Measurements from ENCODE around the gene FMN2. TPM values are rescaled to one million over a fixed set of nuclear protein-coding genes. Genes with fewer than 3 reads are reported as not detected.
"Not testable (repeated sequence)": the region's sequence is repeated elsewhere in the genome, so short reads cannot be mapped to it uniquely, and the experiment has no call there.

The FMN2 gene
- total RNA-seq, 1 donor = 34.5 TPM

DNA sequence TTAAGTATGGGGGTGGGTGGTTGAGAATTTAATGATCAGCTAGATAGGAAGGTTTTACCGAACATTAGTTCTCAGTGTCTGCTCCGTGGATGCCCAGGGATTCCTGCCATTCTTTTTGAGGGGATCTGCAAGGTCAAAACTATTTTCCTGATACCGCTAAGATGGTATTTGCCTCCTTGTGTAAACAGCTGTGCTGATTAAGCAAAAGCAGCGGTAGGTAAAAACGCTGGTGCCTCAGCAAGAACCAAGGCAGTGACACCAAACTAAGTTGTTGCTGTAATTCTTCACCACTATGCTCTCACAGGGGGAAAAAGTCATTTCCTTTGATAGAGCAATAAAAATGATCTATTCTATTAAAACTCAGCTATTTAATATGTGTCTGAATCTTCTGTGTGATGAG, 229.0 kb downstream of the FMN2 start:
- DNase-seq (ENCODE audit: low read depth) = no peak
- TF ChIP-seq, protein P1, sequence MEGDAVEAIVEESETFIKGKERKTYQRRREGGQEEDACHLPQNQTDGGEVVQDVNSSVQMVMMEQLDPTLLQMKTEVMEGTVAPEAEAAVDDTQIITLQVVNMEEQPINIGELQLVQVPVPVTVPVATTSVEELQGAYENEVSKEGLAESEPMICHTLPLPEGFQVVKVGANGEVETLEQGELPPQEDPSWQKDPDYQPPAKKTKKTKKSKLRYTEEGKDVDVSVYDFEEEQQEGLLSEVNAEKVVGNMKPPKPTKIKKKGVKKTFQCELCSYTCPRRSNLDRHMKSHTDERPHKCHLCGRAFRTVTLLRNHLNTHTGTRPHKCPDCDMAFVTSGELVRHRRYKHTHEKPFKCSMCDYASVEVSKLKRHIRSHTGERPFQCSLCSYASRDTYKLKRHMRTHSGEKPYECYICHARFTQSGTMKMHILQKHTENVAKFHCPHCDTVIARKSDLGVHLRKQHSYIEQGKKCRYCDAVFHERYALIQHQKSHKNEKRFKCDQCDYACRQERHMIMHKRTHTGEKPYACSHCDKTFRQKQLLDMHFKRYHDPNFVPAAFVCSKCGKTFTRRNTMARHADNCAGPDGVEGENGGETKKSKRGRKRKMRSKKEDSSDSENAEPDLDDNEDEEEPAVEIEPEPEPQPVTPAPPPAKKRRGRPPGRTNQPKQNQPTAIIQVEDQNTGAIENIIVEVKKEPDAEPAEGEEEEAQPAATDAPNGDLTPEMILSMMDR (IDR thresholded peaks at IDR 0.05; ENCODE audit: insufficient read depth, low read length) = no peak

DNA sequence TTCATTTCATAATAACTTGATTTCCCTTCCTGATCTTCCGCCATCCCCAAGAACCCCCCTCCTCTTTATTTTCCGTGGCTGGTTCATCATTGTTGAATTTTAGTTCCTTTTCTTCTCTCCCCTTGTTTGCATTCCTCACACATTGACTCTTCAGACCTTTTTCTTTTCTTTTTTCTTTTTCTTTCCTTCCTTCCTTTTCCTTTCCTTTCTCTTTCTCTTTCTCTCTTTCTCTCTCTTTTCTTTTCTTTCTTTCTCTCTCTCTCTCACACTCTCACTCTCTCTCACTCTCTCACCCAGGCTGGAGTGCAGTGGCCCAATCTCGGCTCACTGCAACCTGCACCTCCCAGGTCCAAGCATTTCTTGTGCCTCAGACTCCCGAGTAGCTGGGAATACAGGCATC, 231.3 kb downstream of the FMN2 start:
- TF ChIP-seq, protein P1 (IDR thresholded peaks at IDR 0.05; ENCODE audit: insufficient read depth, low read length) = no peak
- no peak overlapping the region for H3K4me3 ChIP-seq (ENCODE audit: low read depth, low read length)
- DNase-seq (ENCODE audit: low read depth) = no peak

More for the DNA sequence above, 229.0 kb downstream of the FMN2 start:
- no peak overlapping the region for H3K4me3 ChIP-seq (ENCODE audit: low read depth, low read length)

DNA sequence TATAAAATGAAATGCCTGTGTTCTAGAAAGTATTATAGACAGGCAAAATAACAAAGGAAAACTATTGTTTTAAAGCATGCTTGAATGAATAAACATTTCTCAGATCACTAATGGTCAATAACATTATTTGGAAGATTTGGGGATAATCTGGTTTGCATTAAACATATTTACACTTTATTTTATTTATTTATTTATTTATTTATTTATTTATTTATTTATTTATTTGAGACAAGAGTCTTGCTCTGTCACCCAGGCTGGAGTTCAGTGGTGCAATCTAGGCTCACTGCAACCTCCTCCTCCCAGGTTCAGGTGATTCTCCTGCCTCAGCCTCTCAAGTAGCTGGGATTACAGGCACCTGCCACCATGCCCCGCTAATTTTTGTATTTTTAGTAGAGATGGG, 236.7 kb downstream of the FMN2 start:
- not testable (repeated sequence) for DNase-seq (ENCODE audit: low read depth); H3K4me3 ChIP-seq (ENCODE audit: low read depth, low read length)

DNA sequence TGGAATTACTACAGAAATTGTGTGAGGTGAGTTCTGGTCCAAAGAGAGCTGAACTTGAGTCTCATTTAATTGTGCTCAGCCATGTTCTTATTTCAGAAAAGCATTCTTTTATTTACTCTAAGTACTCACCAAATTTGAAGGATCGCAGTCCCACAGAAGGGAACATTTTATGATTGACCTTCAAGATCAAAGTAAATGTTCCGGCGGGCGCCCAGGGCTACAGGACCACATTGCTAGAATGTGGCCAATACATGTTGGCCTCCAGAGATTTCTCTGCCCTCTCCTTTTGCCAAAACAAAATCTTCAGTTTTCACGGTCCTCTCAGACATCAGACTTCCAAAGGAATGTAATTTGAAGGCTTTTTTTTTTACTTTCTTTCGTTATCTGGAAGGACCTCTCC, 237.8 kb downstream of the FMN2 start:
- TF ChIP-seq, protein P1 (IDR thresholded peaks at IDR 0.05; ENCODE audit: insufficient read depth, low read length) = no peak
- DNase-seq (ENCODE audit: low read depth) = no peak
- no peak overlapping the region for H3K4me3 ChIP-seq (ENCODE audit: low read depth, low read length)

DNA sequence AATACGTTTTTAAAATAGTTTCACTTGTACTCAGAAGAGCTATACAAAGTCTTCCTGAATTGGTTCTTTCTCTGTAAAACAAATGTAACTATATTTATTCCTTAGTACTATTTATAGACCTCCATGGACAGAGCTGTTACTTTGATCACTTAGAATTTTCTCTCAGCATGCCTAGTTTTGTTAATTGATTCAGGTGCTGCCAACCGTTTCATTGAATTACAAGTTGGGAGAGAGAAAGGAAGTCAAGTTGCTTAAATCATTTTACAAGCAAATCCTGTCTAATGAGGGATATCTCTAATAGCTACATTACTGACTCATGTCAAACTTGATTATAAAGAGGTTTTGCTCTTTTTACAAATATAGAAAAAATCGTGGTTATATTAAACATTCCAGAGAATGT, 241.0 kb downstream of the FMN2 start:
- H3K4me3 ChIP-seq (ENCODE audit: low read depth, low read length) = no peak overlapping the region
- TF ChIP-seq, protein P1 (IDR thresholded peaks at IDR 0.05; ENCODE audit: insufficient read depth, low read length) = no peak
- no peak for DNase-seq (ENCODE audit: low read depth)

DNA sequence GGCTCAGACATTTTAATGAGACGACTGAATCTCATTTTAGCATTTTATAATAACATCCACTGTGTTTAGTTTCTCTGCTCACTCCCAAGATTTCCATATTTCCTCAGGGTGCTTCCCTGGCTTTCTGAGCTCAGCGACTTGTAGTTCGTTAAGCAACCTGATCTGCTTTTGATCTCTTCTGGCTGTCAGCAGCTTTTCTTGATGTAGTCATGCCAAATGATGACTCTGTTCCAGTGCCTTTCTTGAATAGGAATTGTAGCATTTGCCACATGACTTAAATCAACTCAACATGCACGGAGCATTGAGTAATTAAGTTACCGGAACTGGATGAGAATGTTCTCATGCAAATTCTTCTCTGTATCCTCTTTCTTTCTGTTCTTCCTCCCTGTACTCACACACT, 246.1 kb downstream of the FMN2 start:
- TF ChIP-seq, protein P1 (IDR thresholded peaks at IDR 0.05; ENCODE audit: insufficient read depth, low read length) = no peak
- H3K4me3 ChIP-seq (ENCODE audit: low read depth, low read length) = no peak overlapping the region
- peak; percentile 94 for DNase-seq (ENCODE audit: low read depth)

DNA sequence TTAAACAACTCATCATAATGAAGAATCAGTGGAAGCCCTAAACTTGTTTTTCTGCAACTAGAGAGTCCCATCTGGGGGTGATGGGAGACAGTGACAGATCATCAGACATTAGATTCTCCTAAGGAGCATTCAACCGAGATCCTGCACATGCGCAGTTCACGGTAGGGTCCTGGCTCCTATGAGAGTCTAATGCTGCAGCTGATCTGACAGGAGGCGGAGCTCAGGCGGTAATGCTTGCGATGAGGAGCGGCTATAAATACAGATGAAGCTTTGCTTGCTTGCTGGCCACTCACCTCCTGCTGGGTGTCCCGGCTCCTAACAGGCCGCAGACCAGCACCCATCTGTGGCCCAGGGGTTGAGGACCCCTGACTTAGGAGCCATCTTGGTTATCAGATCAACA, 247.2 kb downstream of the FMN2 start:
- H3K4me3 ChIP-seq (ENCODE audit: low read depth, low read length) = no peak overlapping the region
- DNase-seq (ENCODE audit: low read depth) = no peak
- TF ChIP-seq, protein P1 (IDR thresholded peaks at IDR 0.05; ENCODE audit: insufficient read depth, low read length) = no peak
